Fibroblast of villous mesenchyme (primary cell): ENCODE measurements around the gene RBM4. TPM values are rescaled to one million over a fixed set of nuclear protein-coding genes. Genes with fewer than 3 reads are reported as not detected.

Source experiments
- DNase-seq: peaks from one replicate; pipeline ENCODE4 v3.0.0-alpha.2; 2010; ENCODE audit warnings: low read depth
- H3K4me3 ChIP-seq: 2 replicates; pipeline ENCODE4 v1.5.1; 2011; ENCODE audit warnings: low read depth, mild to moderate bottlenecking, low read length
- CTCF ChIP-seq: IDR thresholded peaks from 2 replicates; pipeline ENCODE4 v1.5.1; 2012; ENCODE audit warnings: low read depth, mild to moderate bottlenecking, low read length; ENCODE audit not compliant: insufficient read depth
- total RNA-seq: library from RNA; depleted of rRNA; stranded (reverse); fragments of >200 nt; gene quantifications from 2 replicates; pipeline ENCODE4 v1.2.3, GENCODE V29; 2012

Gene RBM4
- total RNA-seq, 1 donor = 118 TPM

- H3K4me3 ChIP-seq = no peak overlapping the region
- DNase-seq = no peak
- no peak for TF ChIP-seq CTCF
These were observed 47.0 kb downstream of the RBM4 start for GRCh38 chr11:66685276-66686099.

- TF ChIP-seq CTCF = no peak
- no peak for DNase-seq
These were observed 47.7 kb downstream of the RBM4 start for GRCh38 chr11:66686100-66686785.

GRCh38 chr11:66686801-66687750 is 48.6 kb downstream of the RBM4 start:
- H3K4me3 ChIP-seq = no peak overlapping the region
- no peak for DNase-seq
- TF ChIP-seq CTCF = no peak

More at GRCh38 chr11:66686100-66686785, 47.7 kb downstream of the RBM4 start:
- no peak overlapping the region for H3K4me3 ChIP-seq

GRCh38 chr11:66687831-66688281 is 49.4 kb downstream of the RBM4 start:
- no peak overlapping the region for H3K4me3 ChIP-seq
- no peak for TF ChIP-seq CTCF
- DNase-seq = no peak

GRCh38 chr11:66688561-66689534 is 50.3 kb downstream of the RBM4 start:
- no peak for TF ChIP-seq CTCF
- no peak for DNase-seq
- H3K4me3 ChIP-seq = no peak overlapping the region
